KMS-11 (cell line): Measurements from ENCODE around the gene ZNF841.
"Not testable (repeated sequence)": the region's sequence is repeated elsewhere in the genome, so short reads cannot be mapped to it uniquely, and the experiment has no call there.

Source experiments
- H2AFZ ChIP-seq: fragments of 200-600 bp; sonication (generic); 2 replicates; pipeline ENCODE4 v1.6.1; 2016; ENCODE audit warnings: antibody characterized with exemption, mixed run types, low read depth
- H3K27ac ChIP-seq: fragments of 200-600 bp; sonication (generic); 2 replicates; pipeline ENCODE4 v1.6.1; 2016; ENCODE audit warnings: mild to moderate bottlenecking, mixed run types
- H3K27me3 ChIP-seq: fragments of 200-600 bp; sonication (generic); 2 replicates; pipeline ENCODE4 v1.6.1; 2017; ENCODE audit warnings: mild to moderate bottlenecking, low read depth, mixed run types, moderate library complexity; ENCODE audit not compliant: insufficient read depth
- H3K36me3 ChIP-seq: fragments of 200-600 bp; sonication (generic); 2 replicates; pipeline ENCODE4 v1.6.1; 2017; ENCODE audit warnings: mild to moderate bottlenecking, mixed run types; ENCODE audit not compliant: insufficient read depth
- H3K4me1 ChIP-seq: fragments of 200-600 bp; sonication (generic); 2 replicates; pipeline ENCODE4 v1.6.1; 2016; ENCODE audit warnings: mild to moderate bottlenecking, low read depth, mixed run types; ENCODE audit not compliant: poor library complexity, severe bottlenecking
- H3K4me2 ChIP-seq: fragments of 200-600 bp; sonication (generic); 2 replicates; pipeline ENCODE4 v1.7.0; 2016; ENCODE audit warnings: mild to moderate bottlenecking, mixed run types
- H3K4me3 ChIP-seq: fragments of 200-600 bp; sonication (generic); IDR thresholded peaks from 2 replicates; pipeline ENCODE4 v1.6.1; 2017; ENCODE audit warnings: low read depth, low read length, mixed read lengths; ENCODE audit not compliant: insufficient read depth
- H3K79me2 ChIP-seq: fragments of 200-600 bp; sonication (generic); 2 replicates; pipeline ENCODE4 v1.6.1; 2016; ENCODE audit warnings: low read depth, mixed run types; ENCODE audit not compliant: insufficient read depth
- H3K9ac ChIP-seq: fragments of 200-600 bp; sonication (generic); 2 replicates; pipeline ENCODE4 v1.6.1; 2016; ENCODE audit warnings: mild to moderate bottlenecking, mixed run types
- H4K20me1 ChIP-seq: fragments of 200-600 bp; sonication (generic); 2 replicates; pipeline ENCODE4 v1.6.1; 2016; ENCODE audit warnings: mild to moderate bottlenecking, mixed run types; ENCODE audit not compliant: insufficient read depth
- CTCF ChIP-seq: fragments of 200-600 bp; sonication (generic); conservative IDR thresholded peaks from 2 replicates; pipeline ENCODE4 v1.6.1; 2017; ENCODE audit warnings: low read depth, mild to moderate bottlenecking, antibody characterized with exemption, low read length, moderate library complexity, mixed read lengths

Gene ZNF841

GRCh38 chr19:52066258-52066863 is 29.2 kb downstream of the ZNF841 start:
- H3K4me2 ChIP-seq = no peak overlapping the region
- H3K4me1 ChIP-seq = no peaks in the 10 kb centered on the region
- H3K27me3 ChIP-seq = no peaks in the 10 kb centered on the region
- H2AFZ ChIP-seq = no peak overlapping the region
- TF ChIP-seq CTCF = no peak
- no peak overlapping the region for H3K27ac ChIP-seq
- H3K36me3 ChIP-seq = peaks cover 11% of the 10 kb centered on the region; the same call in 1 of the 2 replicates
- H3K4me3 ChIP-seq = no peak overlapping the region
- no peaks in the 10 kb centered on the region for H3K79me2 ChIP-seq
- H4K20me1 ChIP-seq = no peaks in the 10 kb centered on the region
- H3K9ac ChIP-seq = no peak overlapping the region

- peaks cover 11% of the 10 kb centered on the region; the same call in 1 of the 2 replicates for H3K36me3 ChIP-seq
Observed at GRCh38 chr19:52065399-52065798, 30.2 kb downstream of the ZNF841 start.

GRCh38 chr19:52056480-52056879 is 39.1 kb downstream of the ZNF841 start:
- H3K36me3 ChIP-seq, H3K9ac ChIP-seq, H3K27ac ChIP-seq, H3K4me1 ChIP-seq, H4K20me1 ChIP-seq, H3K4me3 ChIP-seq, H3K79me2 ChIP-seq, H3K27me3 ChIP-seq, H2AFZ ChIP-seq, H3K4me2 ChIP-seq: not testable (repeated sequence)

More at GRCh38 chr19:52065399-52065798, 30.2 kb downstream of the ZNF841 start:
- Histone ChIP-seq H3K4me2 (no peak overlapping the region), H3K9ac (no peak overlapping the region), H3K4me1 (no peaks in the 10 kb centered on the region), H2AFZ (no peak overlapping the region), H4K20me1 (no peaks in the 10 kb centered on the region), H3K27me3 (no peaks in the 10 kb centered on the region), H3K4me3 (no peak overlapping the region), H3K27ac (no peak overlapping the region), H3K79me2 (no peaks in the 10 kb centered on the region)
- no peak for TF ChIP-seq CTCF

GRCh38 chr19:52051736-52052135 is 43.8 kb downstream of the ZNF841 start:
- H3K79me2 ChIP-seq, H3K9ac ChIP-seq, H4K20me1 ChIP-seq, H3K4me2 ChIP-seq, H3K36me3 ChIP-seq, H3K27ac ChIP-seq, H2AFZ ChIP-seq, H3K4me3 ChIP-seq, H3K4me1 ChIP-seq, H3K27me3 ChIP-seq: not testable (repeated sequence)

GRCh38 chr19:52048555-52049501 is 46.7 kb downstream of the ZNF841 start, which contains the start of gene ZNF432:
Gene ZNF432, minus strand, starts transcription at chr19:52048838. Its CDS starts 1,970 bp downstream, at chr19:52046868.
- Histone ChIP-seq H4K20me1 (no peaks in the 10 kb centered on the region), H3K27me3 (no peaks in the 10 kb centered on the region), H3K36me3 (no peaks in the 10 kb centered on the region), H3K4me2 (no peak within 1 kb of the TSS), H3K9ac (no peak within 1 kb of the TSS), H3K4me3 (no peak within 1 kb of the TSS), H2AFZ (no peak within 1 kb of the TSS), H3K4me1 (no peaks in the 10 kb centered on the region), H3K27ac (no peak within 1 kb of the TSS), H3K79me2 (no peaks in the 10 kb centered on the region)
- TF ChIP-seq CTCF = no peak
